Kidney (tissue), 14 donors: ENCODE measurements around the gene ZNF419. TPM values are rescaled to one million over a fixed set of nuclear protein-coding genes. Genes with fewer than 3 reads are reported as not detected.
"Not testable (repeated sequence)": the region's sequence is repeated elsewhere in the genome, so short reads cannot be mapped to it uniquely, and the experiment has no call there.

Experiments
- DNase-seq, 5 donors: peaks; one replicate each; pipeline ENCODE4 v3.0.0-alpha.2; 2013 to 2020
- FAIRE-seq: peaks from 2 replicates; lab custom pipeline; 2012; peaks lifted over from hg19 to GRCh38; lab: Jason Lieb, UNC
- H3K27ac ChIP-seq, 2 donors: one replicate each; pipeline ENCODE4 v1.7.0; 2013; ENCODE audit warnings: low read depth in 2 of 2, low read length in 2 of 2, inconsistent platforms in 1 of 2
- H3K27me3 ChIP-seq: one replicate; pipeline ENCODE4 v1.7.1; 2013; ENCODE audit warnings: low read length, inconsistent platforms; ENCODE audit not compliant: control insufficient read depth, insufficient read depth
- H3K36me3 ChIP-seq, 3 donors: one replicate each; pipeline versions ENCODE4 v1.7.0 to v1.7.1; 2013; ENCODE audit warnings: low read length in 3 of 3, control low read depth in 1 of 3, inconsistent platforms in 1 of 3; ENCODE audit not compliant: insufficient read depth in 3 of 3, control insufficient read depth in 2 of 3
- H3K4me1 ChIP-seq, 3 donors: one replicate each; pipeline versions ENCODE4 v1.7.0 to v1.7.1; 2013; ENCODE audit warnings: low read length in 3 of 3, inconsistent platforms in 1 of 3, low read depth in 1 of 3; ENCODE audit not compliant: control insufficient read depth in 2 of 3, insufficient read depth in 2 of 3
- H3K4me3 ChIP-seq, 3 donors: one replicate each; pipeline versions ENCODE4 v1.7.0 to v1.8.1; 2013; ENCODE audit warnings: low read length in 3 of 3, control low read depth in 1 of 3, inconsistent platforms in 1 of 3
- H3K9ac ChIP-seq, 3 donors: one replicate each; pipeline versions ENCODE4 v1.7.0 to v1.7.1; 2013; ENCODE audit warnings: low read length in 3 of 3, control low read depth in 1 of 3, inconsistent platforms in 1 of 3
- H3K9me3 ChIP-seq, 3 donors: one replicate each; pipeline versions ENCODE4 v1.7.0 to v1.7.1; 2013; ENCODE audit warnings: low read length in 3 of 3, control low read depth in 1 of 3, inconsistent platforms in 1 of 3; ENCODE audit not compliant: control insufficient read depth in 2 of 3, insufficient read depth in 1 of 3
- CTCF ChIP-seq: IDR thresholded peaks from 3 replicates; pipeline ENCODE4 v1.5.1; 2012; ENCODE audit warnings: mild to moderate bottlenecking, moderate library complexity, borderline replicate concordance; ENCODE audit not compliant: insufficient read depth; ENCODE audit errors: extremely low read depth
- intact Hi-C: fragments of 100-400 bp; cut with DNase I; formaldehyde crosslinking; loops from one replicate; pipeline ENCODE4 v1.11.1; 2022
- polyA plus RNA-seq: library from polyadenylated mRNA; stranded (reverse); fragments of 350-450 nt; fragmentation: Illumina TruSeq; extraction: RNeasy Lipid Tissue Mini Kit (QIAGEN cat#74804); gene quantifications from one replicate; pipeline ENCODE4 v1.2.3, GENCODE V29; 2014; ENCODE audit warnings: low read depth, low replicate concordance; ENCODE audit not compliant: insufficient read depth
- total RNA-seq: library from RNA; stranded (reverse); fragmentation: NEBNext Ultra II Directional; extraction: Animal tissue kit (Norgen Biotek cat#: 25700); gene quantifications from one replicate; pipeline ENCODE4 v1.2.1, GENCODE V29; 2021
- donor health status: control.
- donor health status: control.
- donor health status: control.
- donor health status: control.
- donor health status: control.
- donor health status: DM: yes; HTN: yes; CAD: no.
- donor health status: Normal renal cell carcinoma (clear cell type).

The ZNF419 gene
- total and polyA plus RNA-seq, 2 donors from 2014 or later, result 5.7 to 15.4 TPM

- H3K36me3 ChIP-seq, result peaks cover 27 to 41% (median 34%) of the 10 kb centered on the region in 3 donors
- peak within 1 kb of the TSS; percentile 92 to 98 (median 93) for H3K4me3 ChIP-seq
- peaks cover 0 to 2% (median 0%) of the 10 kb centered on the region in 3 donors for H3K4me1 ChIP-seq
- H3K27me3 ChIP-seq, result no peaks in the 10 kb centered on the region
- intact Hi-C loops, result no loop called here
- FAIRE-seq, result peak; percentile 90
- H3K9me3 ChIP-seq, result peaks cover 26 to 54% (median 33%) of the 10 kb centered on the region in 3 donors
- TF ChIP-seq CTCF, result peak; percentile 42
- peak; percentile 93 to 98 (median 97) for DNase-seq
- H3K27ac ChIP-seq, result peak within 1 kb of the TSS; percentile 42 to 56
- H3K9ac ChIP-seq, result peak within 1 kb of the TSS; percentile 34 to 87 (median 75)
These were observed 10.2 kb upstream of the ZNF419 start, which contains the start of gene ZNF772 for GRCh38 chr19:57477191-57478008. TSS of gene ZNF772 (minus strand) at chr19:57477566. CDS start at chr19:57477309, 257 bp downstream.

- H3K36me3 ChIP-seq, result peaks cover 11 to 14% (median 14%) of the 10 kb centered on the region in 3 donors
- H3K27me3 ChIP-seq, H3K9ac ChIP-seq, H3K27ac ChIP-seq, H3K4me1 ChIP-seq, DNase-seq, intact Hi-C loops, FAIRE-seq: not testable (repeated sequence)
- H3K9me3 ChIP-seq, result peaks cover 0 to 15% (median 2%) of the 10 kb centered on the region in 3 donors
- peak overlapping the region; percentile 23 to 38 (median 24) for H3K4me3 ChIP-seq
These were observed 722 bp downstream of the ZNF419 start for GRCh38 chr19:57488299-57488644.

GRCh38 chr19:57499332-57499679 lies 11.8 kb downstream of the ZNF419 start:
- DNase-seq, FAIRE-seq, H3K4me1 ChIP-seq, H3K27me3 ChIP-seq, H3K9ac ChIP-seq, H3K36me3 ChIP-seq, intact Hi-C loops, H3K9me3 ChIP-seq, H3K27ac ChIP-seq: not testable (repeated sequence)
- peak overlapping the region in 2 of 3 donors; percentile 52 to 69 for H3K4me3 ChIP-seq

- peak; percentile 96 to 99 (median 97) for DNase-seq
- Histone ChIP-seq H3K4me3 (peak within 1 kb of the TSS; percentile 52 to 69 (median 58)), H3K9ac (peak within 1 kb of the TSS in 2 of 3 donors; percentile 65 to 71), H3K27ac (peak within 1 kb of the TSS; percentile 47 to 76)
- intact Hi-C loops, H3K36me3 ChIP-seq, FAIRE-seq, H3K27me3 ChIP-seq, H3K9me3 ChIP-seq, H3K4me1 ChIP-seq: not testable (repeated sequence)
These were observed 12.3 kb downstream of the ZNF419 start, which contains the start of gene ZNF773 for GRCh38 chr19:57499680-57500395. TSS of gene ZNF773 (plus strand) at chr19:57499938. CDS start at chr19:57500081, 143 bp downstream.

- Histone ChIP-seq H3K4me3 (peak overlapping the region; percentile 31 to 50 (median 35)), H3K36me3 (peaks cover 0 to 12% (median 7%) of the 10 kb centered on the region in 3 donors)
- H3K4me1 ChIP-seq, H3K9me3 ChIP-seq, H3K27ac ChIP-seq, DNase-seq, H3K9ac ChIP-seq, H3K27me3 ChIP-seq, FAIRE-seq, intact Hi-C loops: not testable (repeated sequence)
These were observed 12.8 kb downstream of the ZNF419 start for GRCh38 chr19:57500400-57500799.
